GM12878 (cell line): ENCODE data around the gene HIRIP3. TPM values are rescaled to one million over a fixed set of nuclear protein-coding genes. Genes with fewer than 3 reads are reported as not detected.

Experiments used
- BMI1 ChIP-seq: fragments of 450-650 bp; IDR thresholded peaks from 2 replicates; pipeline ENCODE4 v1.6.1; 2016; ENCODE audit warnings: mild to moderate bottlenecking, moderate library complexity, borderline replicate concordance
- BRCA1 ChIP-seq: IDR thresholded peaks from 2 replicates; pipeline ENCODE4 v1.6.1; 2011; ENCODE audit warnings: low read depth, low read length, improper control_type of control experiment
- IRF4 ChIP-seq: IDR thresholded peaks from 2 replicates; pipeline ENCODE4 v1.6.1; 2011; ENCODE audit warnings: low read depth, low read length
- JUND ChIP-seq: IDR thresholded peaks from 2 replicates; pipeline ENCODE4 v1.6.1; 2012; ENCODE audit warnings: low read depth, mild to moderate bottlenecking, low read length, improper control_type of control experiment, moderate library complexity
- MEF2A ChIP-seq: IDR thresholded peaks from 2 replicates; pipeline ENCODE4 v1.6.1; 2011; ENCODE audit warnings: low read depth, mild to moderate bottlenecking, low read length, moderate library complexity; ENCODE audit not compliant: insufficient read depth
- REST ChIP-seq: IDR thresholded peaks from 2 replicates; pipeline ENCODE4 v1.6.1; 2012; ENCODE audit warnings: mild to moderate bottlenecking, low read depth, low read length
- ZNF274 ChIP-seq: IDR thresholded peaks from one replicate; pipeline ENCODE4 v1.8.0; 2011; ENCODE audit not compliant: insufficient read length, insufficient read depth
- ZNF687 ChIP-seq: fragments of 450-650 bp; IDR thresholded peaks from 2 replicates; pipeline ENCODE4 v1.6.1; 2017; ENCODE audit warnings: mild to moderate bottlenecking, moderate library complexity
- polyA plus RNA-seq, 11 experiments: library from polyadenylated mRNA; depleted of rRNA in 4 of 11; unstranded in 6 of 11; stranded (reverse) in 5 of 11; fragments of >200 nt; fragmentation: Nextera tagmentation in 4 of 11; fragmentation: Illumina TruSeq in 1 of 11; extraction: Ambion mirVana in 4 of 11; extraction: Trizol in 1 of 11; gene quantifications; 1 replicate in 1 of 11; 2 replicates in 10 of 11; pipeline versions ENCODE4 v1.2.1 to v1.2.3, GENCODE V29; 2011 to 2016; ENCODE audit warnings: inconsistent platforms in 2 of 11, missing spikeins in 2 of 11, low read depth in 1 of 11
- total RNA-seq, 4 experiments: library from RNA; depleted of rRNA in 3 of 4; stranded (reverse); fragments of >200 nt in 3 of 4; fragmentation: Illumina TruSeq in 1 of 4; extraction: Trizol in 1 of 4; gene quantifications; 2 replicates each; pipeline versions ENCODE4 v1.2.1 to v1.2.3, GENCODE V29; 2013 to 2021

Gene HIRIP3
- total and polyA plus RNA-seq, 10 of the 15 experiments (the other 5 are each of a cell fraction or from before 2014, with no cell fraction given) = 4.1 to 43.5 (median 23.9) TPM

GRCh38 chr16:29977063-29977825 is 18.2 kb downstream of the HIRIP3 start (continued):
- TF ChIP-seq ZNF687 (no peak), ZNF274 (no peak), BMI1 (no peak), MEF2A (no peak), JUND (no peak), REST (no peak), IRF4 (no peak), BRCA1 (no peak)
